ENCODE results near the gene NBEAL2. TPM values are rescaled to one million over a fixed set of nuclear protein-coding genes. Genes with fewer than 3 reads are reported as not detected.

The NBEAL2 gene
- total RNA-seq, 2 donors from 2014 or later = 25.8 to 53.5 TPM

DNA sequence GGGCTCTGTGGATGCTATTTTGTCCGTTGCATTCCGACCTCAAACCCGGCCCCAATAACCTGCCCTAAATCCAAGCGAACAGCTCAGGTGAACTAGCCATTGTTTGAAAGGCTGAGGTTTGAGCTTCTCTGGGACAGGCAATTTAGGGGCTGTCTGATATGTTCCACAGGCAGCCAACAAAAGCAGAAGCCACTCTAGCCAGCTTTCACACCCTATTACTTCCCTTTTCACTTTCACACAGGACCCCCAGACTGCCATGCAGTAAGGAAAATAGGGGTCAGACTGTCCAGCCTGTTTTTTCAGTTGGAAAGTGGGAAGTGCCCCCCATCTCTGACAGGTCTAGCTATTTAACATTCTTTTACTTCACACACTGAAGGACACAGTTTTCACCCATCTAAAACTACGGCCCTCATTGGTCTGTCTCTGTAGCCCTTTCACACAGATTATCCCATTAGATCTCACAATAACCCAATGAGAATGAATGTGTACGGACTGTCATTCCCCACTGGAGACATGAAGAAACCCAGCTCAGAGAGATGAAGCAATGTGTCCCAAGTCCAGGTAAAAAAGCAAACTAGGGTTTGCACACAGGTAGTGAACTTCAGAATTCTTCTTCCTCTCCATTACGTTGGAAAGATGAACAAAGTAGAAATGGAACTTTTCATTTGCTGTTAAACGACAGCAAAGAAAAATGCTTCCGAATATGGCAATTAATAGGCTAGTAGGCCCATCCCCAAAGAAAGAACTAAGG is 4.9 kb upstream of the NBEAL2 start:
- H3K27ac ChIP-seq = no peak overlapping the region
- WGBS = 79% methylated on average over 9 of the region's 9 CpGs

DNA sequence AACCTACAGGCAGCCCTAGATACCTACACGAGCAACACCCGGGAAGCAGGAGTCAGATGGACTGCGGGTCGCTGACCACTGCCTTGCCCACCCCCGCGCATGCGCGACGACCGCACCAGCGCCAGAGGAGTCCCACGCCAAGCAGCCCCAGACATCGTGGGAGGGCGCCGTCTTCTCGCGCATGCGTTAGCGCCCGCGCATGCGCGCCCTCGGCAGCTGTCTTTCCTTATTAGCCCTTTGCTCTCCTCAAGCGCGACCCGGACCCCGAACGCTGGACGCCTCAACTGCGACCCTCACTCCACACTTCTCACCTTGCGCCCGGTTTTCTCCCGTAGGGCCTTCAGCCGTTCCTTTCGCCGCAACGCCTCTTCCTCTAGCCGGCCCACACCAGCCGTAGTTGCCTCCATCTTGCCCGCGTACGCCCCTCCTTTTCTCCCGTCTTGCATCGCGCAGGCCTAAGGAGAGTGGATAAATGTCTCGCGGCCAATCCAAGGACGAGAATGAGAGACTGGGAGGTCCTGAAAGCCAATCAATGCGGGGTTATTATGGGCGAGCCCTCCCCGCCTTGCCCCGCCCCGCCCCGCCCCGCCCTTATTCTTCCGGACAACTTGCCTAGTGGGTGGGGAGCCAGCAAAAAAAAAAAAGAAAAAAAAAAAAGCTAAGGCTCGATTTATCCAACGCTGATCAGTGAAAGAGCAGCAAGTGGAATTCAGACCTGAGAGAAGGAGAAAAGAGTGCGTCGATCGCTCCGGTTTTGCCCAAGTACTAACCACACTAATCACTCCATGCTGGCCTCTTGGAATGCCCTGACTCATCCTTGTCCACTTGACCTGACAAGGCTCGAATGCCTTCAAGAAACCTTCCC is 2.9 kb upstream of the NBEAL2 start, which contains the start of gene CCDC12:
CCDC12 (minus strand) TSS at position 420 of the 865 bp plus-strand sequence; CDS start at position 407, 13 bp downstream.
- Histone ChIP-seq H3K4me3 (peak within 1 kb of the TSS; percentile 61 to 66), H3K4me1 (replicated peaks) (peaks cover 3% of the 10 kb centered on the region), H3K36me3 (no peaks in the 10 kb centered on the region), H3K9me3 (no peaks in the 10 kb centered on the region), H3K27ac (peak within 1 kb of the TSS; percentile 93), H3K27me3 (replicated peaks; ENCODE audit: insufficient read depth) (no peaks in the 10 kb centered on the region)
- WGBS = under 1% methylated on average over 64 of the region's 64 CpGs
- peak; percentile 98 for DNase-seq (ENCODE audit: low spot score)
- peak; percentile 70 for TF ChIP-seq POLR2AphosphoS5 (IDR thresholded peaks at IDR 0.05)
- peak; percentile 69 for TF ChIP-seq POLR2A (IDR thresholded peaks at IDR 0.05)
- TF ChIP-seq, protein P1, sequence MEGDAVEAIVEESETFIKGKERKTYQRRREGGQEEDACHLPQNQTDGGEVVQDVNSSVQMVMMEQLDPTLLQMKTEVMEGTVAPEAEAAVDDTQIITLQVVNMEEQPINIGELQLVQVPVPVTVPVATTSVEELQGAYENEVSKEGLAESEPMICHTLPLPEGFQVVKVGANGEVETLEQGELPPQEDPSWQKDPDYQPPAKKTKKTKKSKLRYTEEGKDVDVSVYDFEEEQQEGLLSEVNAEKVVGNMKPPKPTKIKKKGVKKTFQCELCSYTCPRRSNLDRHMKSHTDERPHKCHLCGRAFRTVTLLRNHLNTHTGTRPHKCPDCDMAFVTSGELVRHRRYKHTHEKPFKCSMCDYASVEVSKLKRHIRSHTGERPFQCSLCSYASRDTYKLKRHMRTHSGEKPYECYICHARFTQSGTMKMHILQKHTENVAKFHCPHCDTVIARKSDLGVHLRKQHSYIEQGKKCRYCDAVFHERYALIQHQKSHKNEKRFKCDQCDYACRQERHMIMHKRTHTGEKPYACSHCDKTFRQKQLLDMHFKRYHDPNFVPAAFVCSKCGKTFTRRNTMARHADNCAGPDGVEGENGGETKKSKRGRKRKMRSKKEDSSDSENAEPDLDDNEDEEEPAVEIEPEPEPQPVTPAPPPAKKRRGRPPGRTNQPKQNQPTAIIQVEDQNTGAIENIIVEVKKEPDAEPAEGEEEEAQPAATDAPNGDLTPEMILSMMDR (IDR thresholded peaks at IDR 0.05) = peak in 2 of 4 experiments; percentile 16 to 26
- intact Hi-C loops (cut with DNase I) = loop anchor here (5.0 kb wide), 2 partner anchors 44 to 186 kb away; partner anchors contain the start of gene SETD2

More for the DNA sequence above, 4.9 kb upstream of the NBEAL2 start:
- Histone ChIP-seq H3K9me3 (no peaks in the 10 kb centered on the region), H3K4me1 (replicated peaks) (no peaks in the 10 kb centered on the region), H3K4me3 (no peak overlapping the region), H3K36me3 (no peaks in the 10 kb centered on the region), H3K27me3 (replicated peaks; ENCODE audit: insufficient read depth) (no peaks in the 10 kb centered on the region)
- intact Hi-C loops (cut with DNase I) = loop anchor here (5.0 kb wide), 2 partner anchors 42 to 188 kb away; partner anchors contain the start of gene SETD2
- no peak for DNase-seq (ENCODE audit: low spot score)
- TF ChIP-seq POLR2A (IDR thresholded peaks at IDR 0.05) = no peak
- no peak for TF ChIP-seq POLR2AphosphoS5 (IDR thresholded peaks at IDR 0.05)
- TF ChIP-seq, protein P1 (IDR thresholded peaks at IDR 0.05) = no peak

DNA sequence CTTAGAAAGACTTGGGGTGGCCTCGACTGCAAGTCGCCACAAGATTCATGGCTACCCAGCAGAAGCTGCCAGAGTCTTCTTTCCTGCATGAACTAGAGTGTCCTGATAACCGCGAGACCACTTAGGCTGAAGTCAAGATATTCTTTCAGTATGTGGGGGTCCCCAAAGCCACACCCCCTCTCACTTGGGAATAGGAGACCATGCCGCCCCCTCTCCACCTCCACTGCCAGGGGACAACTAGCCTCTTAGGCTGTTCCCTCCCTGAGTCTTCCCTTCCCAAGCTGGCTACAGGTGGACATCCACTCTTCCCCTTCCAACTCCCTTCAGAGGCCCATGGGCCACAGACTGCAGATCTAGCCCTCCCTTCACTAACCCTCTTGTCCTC is 1.7 kb upstream of the NBEAL2 start:
- no peaks in the 10 kb centered on the region for H3K36me3 ChIP-seq
- no peak for DNase-seq (ENCODE audit: low spot score)
- no peaks in the 10 kb centered on the region for H3K9me3 ChIP-seq
- H3K4me3 ChIP-seq = no peak overlapping the region
- WGBS = 98% methylated on average over 5 of the region's 5 CpGs
- peaks cover 12% of the 10 kb centered on the region for H3K4me1 ChIP-seq (replicated peaks)
- H3K27ac ChIP-seq = no peak overlapping the region
- TF ChIP-seq POLR2A (IDR thresholded peaks at IDR 0.05) = no peak
- TF ChIP-seq, protein P1 (IDR thresholded peaks at IDR 0.05) = no peak
- no peak for TF ChIP-seq POLR2AphosphoS5 (IDR thresholded peaks at IDR 0.05)
- intact Hi-C loops (cut with DNase I) = loop anchor here (5.0 kb wide), 2 partner anchors 46 to 184 kb away; partner anchors contain the start of gene SETD2
- H3K27me3 ChIP-seq (replicated peaks; ENCODE audit: insufficient read depth) = no peaks in the 10 kb centered on the region

DNA sequence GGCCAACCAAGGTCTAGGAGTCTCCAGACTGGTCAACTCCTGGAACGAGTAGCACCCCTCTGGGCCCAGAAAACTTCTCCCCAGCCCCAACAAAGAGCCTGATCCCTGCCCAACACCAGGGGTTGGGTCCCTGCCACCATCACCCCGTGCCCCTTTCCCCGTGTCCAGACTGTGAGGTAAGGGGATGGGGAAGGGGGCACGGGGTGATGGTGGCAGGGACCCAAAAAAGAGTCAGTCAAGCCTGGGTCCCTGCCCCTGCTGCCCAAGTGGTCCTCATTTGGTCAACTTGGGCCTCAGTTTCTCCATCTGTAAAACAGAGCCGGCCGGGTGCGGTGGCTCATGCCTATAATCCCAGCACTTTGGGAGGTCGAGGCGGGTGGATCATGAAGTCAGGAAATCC is 1.1 kb upstream of the NBEAL2 start:
- Histone ChIP-seq H3K9me3 (no peaks in the 10 kb centered on the region), H3K27me3 (replicated peaks; ENCODE audit: insufficient read depth) (no peaks in the 10 kb centered on the region), H3K4me1 (replicated peaks) (peaks cover 13% of the 10 kb centered on the region), H3K27ac (peak overlapping the region; percentile 70 to 90), H3K36me3 (no peaks in the 10 kb centered on the region), H3K4me3 (no peak overlapping the region)
- 90% methylated on average over 9 of the region's 9 CpGs for WGBS
- intact Hi-C loops (cut with DNase I) = loop anchor here (5.0 kb wide), 2 partner anchors 46 to 184 kb away; partner anchors contain the start of gene SETD2
- TF ChIP-seq POLR2A (IDR thresholded peaks at IDR 0.05) (no peak), POLR2AphosphoS5 (IDR thresholded peaks at IDR 0.05) (no peak)
- TF ChIP-seq, protein P1 (IDR thresholded peaks at IDR 0.05) = no peak
- DNase-seq (ENCODE audit: low spot score) = no peak
